GM12874 (cell line): ENCODE results near the gene FCHSD2.

Source experiments
- TF ChIP-seq, protein P1 (sequence below): IDR thresholded peaks from 2 replicates; pipeline ENCODE4 v1.5.1; 2011; ENCODE audit warnings: low read depth, mild to moderate bottlenecking, control low read depth, low read length, moderate library complexity; ENCODE audit not compliant: insufficient read depth

Gene FCHSD2

DNA sequence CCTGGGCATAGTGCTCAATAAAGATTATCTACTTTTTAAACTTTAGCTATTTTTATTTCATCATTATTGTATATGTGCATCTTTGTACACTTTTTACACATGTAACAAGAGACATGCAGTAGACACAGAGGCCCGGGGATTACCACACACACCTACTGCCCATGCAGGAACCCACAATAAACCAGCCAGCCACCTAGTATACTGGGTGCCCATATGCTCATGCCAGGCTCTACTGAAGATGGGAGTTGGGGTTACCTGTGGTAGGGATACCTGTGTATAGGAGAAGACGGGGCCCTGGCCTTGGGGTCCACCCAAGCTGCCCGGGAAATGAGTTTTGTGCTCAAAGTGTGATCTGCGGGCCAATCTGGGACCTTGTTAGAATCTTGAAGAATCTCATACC, 44.8 kb upstream of the FCHSD2 start:
- TF ChIP-seq, protein P1, sequence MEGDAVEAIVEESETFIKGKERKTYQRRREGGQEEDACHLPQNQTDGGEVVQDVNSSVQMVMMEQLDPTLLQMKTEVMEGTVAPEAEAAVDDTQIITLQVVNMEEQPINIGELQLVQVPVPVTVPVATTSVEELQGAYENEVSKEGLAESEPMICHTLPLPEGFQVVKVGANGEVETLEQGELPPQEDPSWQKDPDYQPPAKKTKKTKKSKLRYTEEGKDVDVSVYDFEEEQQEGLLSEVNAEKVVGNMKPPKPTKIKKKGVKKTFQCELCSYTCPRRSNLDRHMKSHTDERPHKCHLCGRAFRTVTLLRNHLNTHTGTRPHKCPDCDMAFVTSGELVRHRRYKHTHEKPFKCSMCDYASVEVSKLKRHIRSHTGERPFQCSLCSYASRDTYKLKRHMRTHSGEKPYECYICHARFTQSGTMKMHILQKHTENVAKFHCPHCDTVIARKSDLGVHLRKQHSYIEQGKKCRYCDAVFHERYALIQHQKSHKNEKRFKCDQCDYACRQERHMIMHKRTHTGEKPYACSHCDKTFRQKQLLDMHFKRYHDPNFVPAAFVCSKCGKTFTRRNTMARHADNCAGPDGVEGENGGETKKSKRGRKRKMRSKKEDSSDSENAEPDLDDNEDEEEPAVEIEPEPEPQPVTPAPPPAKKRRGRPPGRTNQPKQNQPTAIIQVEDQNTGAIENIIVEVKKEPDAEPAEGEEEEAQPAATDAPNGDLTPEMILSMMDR, result no peak

DNA sequence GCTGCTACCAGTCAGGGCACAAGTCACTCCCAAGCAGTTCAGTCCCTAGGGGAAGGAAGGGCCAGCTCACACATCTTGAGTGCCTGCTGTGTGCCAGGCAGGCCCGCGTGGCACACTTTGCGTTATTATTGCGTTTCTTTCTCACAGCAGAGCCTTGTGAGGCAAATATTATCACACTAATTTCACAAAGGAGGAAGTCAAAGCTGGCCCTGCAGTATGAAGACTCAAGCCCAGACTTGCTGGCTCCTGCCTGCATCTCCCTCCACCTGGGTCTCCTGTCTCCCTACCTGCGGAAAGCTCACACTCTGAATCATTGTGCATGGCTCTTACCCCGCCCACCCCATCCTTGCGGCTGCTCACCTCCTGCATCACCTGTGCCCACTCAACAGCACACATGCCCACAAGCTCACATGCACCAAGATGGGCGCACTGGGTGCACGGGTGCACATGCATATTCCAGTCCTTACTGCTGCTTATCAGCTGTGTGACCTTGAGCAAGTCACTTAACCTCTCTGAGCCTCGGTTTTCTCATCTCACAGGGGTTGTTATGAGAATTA, 44.3 kb upstream of the FCHSD2 start:
- TF ChIP-seq, protein P1, result no peak

DNA sequence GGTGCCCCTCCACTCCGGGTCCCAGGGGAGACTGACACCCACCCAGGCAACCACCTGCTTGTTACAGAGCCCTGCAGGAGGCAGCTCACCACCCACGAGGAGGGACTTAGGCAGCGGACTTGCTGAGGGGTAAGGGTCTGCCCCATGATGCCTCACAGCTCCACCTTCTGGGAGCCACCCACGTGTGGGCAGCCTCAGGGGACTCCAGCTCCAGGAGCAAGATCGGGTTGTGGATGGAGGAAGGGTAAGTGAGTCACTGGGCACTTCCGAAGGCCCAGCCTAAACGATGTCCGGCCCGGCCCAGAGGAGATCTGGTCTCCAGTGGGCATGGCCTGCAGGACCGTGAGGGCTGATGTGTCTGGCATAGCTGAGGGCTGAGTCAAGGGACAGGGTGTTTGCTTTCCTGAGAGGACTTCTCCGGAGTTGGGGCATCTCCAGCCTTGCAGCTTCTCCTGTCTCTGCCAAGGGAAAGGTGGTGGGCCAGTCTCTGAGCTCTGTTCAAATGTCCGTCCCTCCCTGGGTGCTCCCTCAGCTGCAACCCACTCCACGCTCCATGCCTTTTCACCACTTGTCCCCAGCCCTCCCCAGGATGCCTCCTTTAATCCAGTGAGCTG, 43.7 kb upstream of the FCHSD2 start:
- TF ChIP-seq, protein P1, result no peak

DNA sequence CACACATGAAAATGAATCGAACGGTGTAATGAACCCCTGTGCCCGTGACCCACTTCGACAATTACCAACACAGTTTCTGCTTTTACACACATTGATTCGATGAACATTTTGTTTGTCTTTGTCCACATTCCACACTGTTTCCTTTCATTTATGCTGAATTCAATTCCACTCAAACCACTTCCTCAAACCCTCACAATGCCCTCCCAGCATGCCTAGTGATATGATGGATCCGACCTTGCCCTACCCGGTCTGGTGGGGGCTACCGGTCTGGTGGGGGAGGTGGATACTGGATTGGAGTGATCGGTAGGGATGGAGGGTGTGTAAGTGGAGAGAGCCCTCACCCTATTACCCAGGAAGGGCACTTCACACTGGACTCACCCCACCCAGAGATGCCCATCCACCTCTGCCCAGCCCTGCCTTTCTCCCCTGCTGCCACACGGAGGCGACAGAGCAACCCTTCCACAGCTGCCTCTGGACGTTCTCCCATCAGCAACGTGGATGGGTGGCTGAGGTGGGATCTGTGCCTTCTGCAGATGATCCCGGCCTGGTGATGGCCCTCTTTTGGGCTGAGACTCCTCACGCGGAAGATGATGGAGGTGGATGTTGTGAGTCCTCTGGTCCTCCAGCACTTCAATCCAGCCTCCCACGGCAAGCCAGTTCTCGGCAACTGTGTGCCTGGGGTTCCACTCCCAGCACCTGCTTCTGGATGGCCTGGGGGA, 43.0 kb upstream of the FCHSD2 start:
- TF ChIP-seq, protein P1, result peak; percentile 99

DNA sequence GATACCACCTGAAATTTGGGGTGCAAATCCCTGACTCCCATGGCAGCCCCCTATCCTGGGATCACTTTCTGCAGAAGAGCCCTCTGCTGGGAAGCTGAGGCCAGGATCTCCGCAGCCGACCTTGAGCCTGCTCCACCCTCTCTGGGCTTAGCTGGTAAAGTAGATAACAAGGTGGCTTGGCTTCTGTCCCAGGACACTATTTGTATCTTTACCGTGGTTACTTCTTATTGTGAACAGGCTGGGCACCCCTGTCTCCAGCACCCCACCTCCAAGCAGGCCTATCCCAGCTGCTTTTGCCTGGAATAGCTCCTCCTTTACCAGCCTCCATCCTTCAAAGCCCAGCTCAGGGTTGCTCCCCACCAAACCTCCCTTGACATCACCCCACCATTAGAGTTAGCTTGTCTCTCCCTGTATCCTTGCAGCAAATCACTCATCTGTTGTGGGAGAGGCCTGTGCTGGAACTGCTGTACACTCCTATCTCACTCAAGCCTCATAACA, 40.8 kb upstream of the FCHSD2 start:
- TF ChIP-seq, protein P1, result no peak

DNA sequence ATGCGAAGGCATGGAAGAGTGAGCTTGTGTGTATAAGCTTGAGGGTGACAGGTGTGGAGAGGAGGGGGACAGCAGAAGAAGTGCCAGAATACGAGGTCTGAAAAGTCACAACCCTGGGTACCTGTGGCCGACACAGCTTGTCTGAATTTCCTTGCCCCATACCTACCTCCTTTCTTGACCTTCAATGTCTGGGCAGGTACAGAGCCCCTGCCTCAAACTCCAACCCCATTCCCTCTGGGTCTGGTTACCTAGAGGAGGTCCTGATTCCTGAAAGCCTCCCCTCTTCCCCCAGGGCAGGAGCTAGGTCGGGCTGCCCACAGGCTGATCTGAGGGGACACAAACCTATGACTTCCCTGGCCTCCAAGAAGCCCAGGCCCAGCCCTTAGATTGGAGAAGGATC, 36.6 kb upstream of the FCHSD2 start:
- TF ChIP-seq, protein P1, result no peak

DNA sequence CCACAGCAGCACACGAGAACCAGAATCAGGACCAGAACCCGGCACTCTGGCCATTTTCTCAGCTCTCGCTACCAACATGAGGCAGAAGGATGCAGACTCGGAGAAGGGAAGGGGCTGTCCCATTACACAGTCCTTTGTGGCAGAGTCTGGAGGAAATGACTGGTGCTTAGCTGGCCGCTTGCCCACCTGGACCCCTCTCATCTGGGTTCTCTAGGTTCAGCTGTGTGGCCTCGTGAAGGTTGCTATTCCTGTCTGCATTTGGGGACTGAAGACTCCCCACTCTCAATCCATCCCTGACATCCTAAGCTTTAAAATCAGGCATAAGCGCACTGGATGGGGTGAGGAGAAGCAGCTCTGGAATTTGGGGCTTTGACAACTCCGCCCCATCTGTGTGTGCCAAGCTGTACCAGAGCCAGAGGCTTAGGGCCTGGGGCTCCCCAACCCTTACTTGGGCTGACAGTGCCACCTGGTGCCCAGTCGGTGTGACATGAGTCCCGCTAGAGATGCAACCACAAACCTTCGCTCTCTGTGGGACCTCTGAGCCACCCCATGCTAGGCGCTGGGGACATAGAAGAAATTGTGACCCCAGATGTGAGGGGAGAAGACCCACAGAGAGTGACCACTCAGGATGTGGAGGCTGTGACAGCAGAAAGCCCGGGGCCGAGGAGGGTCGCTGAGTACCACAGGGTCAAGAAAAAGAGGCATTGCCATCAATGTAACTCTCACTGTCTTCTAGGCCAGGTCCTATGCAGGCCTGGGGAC, 35.8 kb upstream of the FCHSD2 start:
- TF ChIP-seq, protein P1, result peak; percentile 78
